Panc1 (cell line): ENCODE data around the gene FRMPD4.

Experiments used
- CTCF ChIP-seq: fragments of 450-650 bp; IDR thresholded peaks from 2 replicates; pipeline ENCODE4 v1.5.1; 2017; ENCODE audit warnings: mild to moderate bottlenecking
- POLR2AphosphoS5 ChIP-seq: IDR thresholded peaks from 2 replicates; pipeline ENCODE4 v1.6.1; 2012; ENCODE audit warnings: mild to moderate bottlenecking, low read depth, low read length, moderate library complexity
- REST ChIP-seq, 2 experiments: IDR thresholded peaks; 2 replicates each; pipeline ENCODE4 v1.6.1; 2011 to 2012; ENCODE audit warnings: low read depth in 2 of 2, control low read depth in 1 of 2, low read length in 1 of 2, mild to moderate bottlenecking in 1 of 2, moderate library complexity in 1 of 2; ENCODE audit not compliant: insufficient read depth in 1 of 2

- TF ChIP-seq CTCF (no peak), REST (IDR thresholded peaks at IDR 0.05; ENCODE audit: insufficient read depth in 1 of 2, low read depth in 2 of 2, low read length in 1 of 2) (no peak), POLR2AphosphoS5 (no peak)
Observed at GRCh38 chrX:12693754-12694153, 555.5 kb downstream of the FRMPD4 start.
